DOHH2 (cell line): ENCODE measurements around the gene CCDC138.

Experiments
- EZH2phosphoT487 ChIP-seq: fragments of 200-600 bp; sonication (generic); IDR thresholded peaks from 2 replicates; pipeline ENCODE4 v1.6.1; 2017; ENCODE audit warnings: borderline replicate concordance, mild to moderate bottlenecking, antibody characterized with exemption, low read length, moderate library complexity, mixed read lengths
- TF ChIP-seq, protein P1 (sequence below): fragments of 200-600 bp; sonication (generic); IDR thresholded peaks from one replicate; pipeline ENCODE4 v1.5.1; 2014; ENCODE audit warnings: antibody characterized with exemption, mild to moderate bottlenecking, low read depth, low read length; ENCODE audit not compliant: poor library complexity, severe bottlenecking

DNA sequence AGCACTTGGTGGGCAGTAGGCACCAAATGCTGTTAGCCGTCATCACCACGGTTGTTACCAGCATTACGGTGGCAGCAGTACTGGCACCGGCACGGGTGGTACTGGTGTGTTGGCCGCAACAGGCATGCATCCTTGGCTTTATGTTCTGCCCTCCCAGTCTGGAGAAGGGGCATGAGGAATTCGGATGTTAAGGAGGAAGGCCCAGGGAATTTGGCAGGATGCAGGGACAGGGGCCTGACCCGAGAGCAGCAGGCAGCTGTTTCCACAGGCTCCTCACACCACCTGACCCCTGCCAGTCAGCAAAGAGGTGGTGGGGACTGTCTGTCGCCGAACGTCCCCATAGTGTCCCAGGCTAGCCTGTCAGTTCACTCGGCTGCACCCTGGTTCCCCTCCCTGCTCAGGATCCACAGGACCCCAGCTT, 123.5 kb downstream of the CCDC138 start:
- TF ChIP-seq, protein P1, sequence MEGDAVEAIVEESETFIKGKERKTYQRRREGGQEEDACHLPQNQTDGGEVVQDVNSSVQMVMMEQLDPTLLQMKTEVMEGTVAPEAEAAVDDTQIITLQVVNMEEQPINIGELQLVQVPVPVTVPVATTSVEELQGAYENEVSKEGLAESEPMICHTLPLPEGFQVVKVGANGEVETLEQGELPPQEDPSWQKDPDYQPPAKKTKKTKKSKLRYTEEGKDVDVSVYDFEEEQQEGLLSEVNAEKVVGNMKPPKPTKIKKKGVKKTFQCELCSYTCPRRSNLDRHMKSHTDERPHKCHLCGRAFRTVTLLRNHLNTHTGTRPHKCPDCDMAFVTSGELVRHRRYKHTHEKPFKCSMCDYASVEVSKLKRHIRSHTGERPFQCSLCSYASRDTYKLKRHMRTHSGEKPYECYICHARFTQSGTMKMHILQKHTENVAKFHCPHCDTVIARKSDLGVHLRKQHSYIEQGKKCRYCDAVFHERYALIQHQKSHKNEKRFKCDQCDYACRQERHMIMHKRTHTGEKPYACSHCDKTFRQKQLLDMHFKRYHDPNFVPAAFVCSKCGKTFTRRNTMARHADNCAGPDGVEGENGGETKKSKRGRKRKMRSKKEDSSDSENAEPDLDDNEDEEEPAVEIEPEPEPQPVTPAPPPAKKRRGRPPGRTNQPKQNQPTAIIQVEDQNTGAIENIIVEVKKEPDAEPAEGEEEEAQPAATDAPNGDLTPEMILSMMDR = no peak
- TF ChIP-seq EZH2phosphoT487 = no peak
